Motor neuron (in vitro differentiated cells): ENCODE measurements around the gene MT4. TPM values are rescaled to one million over a fixed set of nuclear protein-coding genes. Genes with fewer than 3 reads are reported as not detected.

ENCODE experiments used
- ATAC-seq, 8 experiments: fragments of 200-7000 bp; cut with Tn5 transposase; replicated peaks in 6 of 8; 2 replicates each; pipeline ENCODE4 v1.8.0; 2021; ENCODE audit warnings: mild to moderate bottlenecking in 8 of 8, moderate library complexity in 8 of 8
- H3K27ac ChIP-seq, 2 donors: fragments of 250-450 bp; sonication (Bioruptor Pico); 2 replicates each; pipeline ENCODE4 v1.9.0; 2021; ENCODE audit warnings: antibody characterized with exemption in 2 of 2, mild to moderate bottlenecking in 2 of 2, moderate library complexity in 1 of 2
- H3K4me1 ChIP-seq, 2 donors: fragments of 250-450 bp; sonication (Bioruptor Pico); replicated peaks in 1 of 2; 2 replicates each; pipeline ENCODE4 v1.6.1; 2021; ENCODE audit warnings: antibody characterized with exemption in 2 of 2, mild to moderate bottlenecking in 2 of 2, moderate library complexity in 1 of 2
- H3K4me3 ChIP-seq, 5 donors: fragments of 250-450 bp; sonication (Bioruptor Pico); 2 replicates each; pipeline ENCODE4 v1.9.0; 2021; ENCODE audit warnings: antibody characterized with exemption in 5 of 5, mild to moderate bottlenecking in 5 of 5, moderate library complexity in 4 of 5
- WGBS, 10 experiments: fragments of 450-650 bp; shearing (Covaris generic); methylation state at CpG; one replicate each; pipeline ENCODE4 v1.0.0; 2022; 5-methylcytosine and 5-hydroxymethylcytosine counted together
- in situ Hi-C, 9 experiments: fragments of 400-800 bp; cut with MboI; loops; one replicate each; pipeline ENCODE4 v1.15.0; 2021; ENCODE audit warnings: low sequenced_read_pairs in 9 of 9, low pct_unique_long_range_greater_than_20kb in 2 of 9; ENCODE audit not compliant: unreplicated experiment in 9 of 9
- total RNA-seq, 8 experiments: library from RNA; unstranded; fragments of 300-600 nt; gene quantifications; 2 replicates each; pipeline versions ENCODE4 v1.2.3 to v1.2.4, GENCODE V29; 2022

The MT4 gene
- total RNA-seq, 8 experiments from 2014 or later = not detected

DNA sequence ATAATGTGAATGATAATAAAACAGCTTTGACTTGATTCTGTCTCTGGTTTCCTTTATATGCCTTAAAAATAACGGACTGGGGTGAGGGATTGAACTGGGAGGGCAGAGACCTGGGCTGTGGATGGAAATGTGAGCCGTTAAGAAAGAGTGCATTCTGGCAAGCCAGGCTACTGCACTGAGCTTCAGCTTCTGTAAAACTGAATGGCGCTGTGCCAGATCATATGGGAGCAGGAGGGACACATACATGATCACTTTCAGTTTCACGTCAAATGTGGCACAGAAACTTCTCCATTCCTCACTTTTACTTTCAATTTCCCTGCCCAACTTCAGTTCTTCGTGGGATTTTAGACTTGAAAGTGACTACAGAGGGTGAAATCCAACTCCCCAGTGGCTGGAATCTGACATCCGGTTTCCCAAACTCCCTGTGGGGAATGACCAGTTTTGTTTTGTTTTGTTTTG, 44.6 kb downstream of the MT4 start:
- Histone ChIP-seq H3K27ac (no peak overlapping the region), H3K4me3 (peak overlapping the region in 4 of 5 donors; percentile 20 to 37 (median 31)), H3K4me1 (peaks cover 11 to 16% of the 10 kb centered on the region in 2 donors)
- in situ Hi-C loops = no loop called here
- ATAC-seq = peak in 4 of 8 experiments; percentile 1 to 14 (median 6)
- WGBS, 10 experiments = 0 to 27% (median 0%) methylated on average over 1 to 5 of the region's 6 CpGs; no CpG with 5 or more reads in 1 of the 10 experiments

DNA sequence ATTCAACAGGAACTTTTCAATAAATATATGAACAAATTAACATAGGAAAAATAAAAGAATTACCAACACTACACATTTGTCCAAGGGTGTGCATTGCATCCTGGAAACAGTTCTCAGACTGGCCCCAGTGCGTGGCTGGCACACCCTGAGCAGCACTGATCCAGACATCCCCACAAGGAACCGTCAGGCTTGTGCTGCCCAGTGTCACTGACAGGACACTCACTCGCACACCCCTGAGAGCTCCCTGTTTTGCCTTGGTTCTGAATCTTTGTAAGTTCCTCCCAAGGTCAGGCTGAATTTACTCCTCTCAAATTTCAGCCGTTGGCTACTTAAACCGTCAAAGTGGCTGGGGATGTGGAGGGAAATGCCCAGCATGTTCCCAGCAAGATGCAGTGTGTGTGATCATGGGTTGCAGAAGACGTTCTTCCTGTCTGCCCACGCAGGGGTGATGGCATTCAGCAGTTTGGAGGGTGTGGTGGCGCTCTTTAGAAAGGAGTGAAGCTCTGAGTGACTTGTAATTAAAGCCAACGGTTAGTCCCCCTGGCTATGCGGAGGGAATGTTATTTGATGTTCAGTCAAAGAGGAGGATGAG, 45.2 kb downstream of the MT4 start:
- in situ Hi-C loops = no loop called here
- peak in 3 of 8 experiments; percentile 2 to 11 (median 6) for ATAC-seq

DNA sequence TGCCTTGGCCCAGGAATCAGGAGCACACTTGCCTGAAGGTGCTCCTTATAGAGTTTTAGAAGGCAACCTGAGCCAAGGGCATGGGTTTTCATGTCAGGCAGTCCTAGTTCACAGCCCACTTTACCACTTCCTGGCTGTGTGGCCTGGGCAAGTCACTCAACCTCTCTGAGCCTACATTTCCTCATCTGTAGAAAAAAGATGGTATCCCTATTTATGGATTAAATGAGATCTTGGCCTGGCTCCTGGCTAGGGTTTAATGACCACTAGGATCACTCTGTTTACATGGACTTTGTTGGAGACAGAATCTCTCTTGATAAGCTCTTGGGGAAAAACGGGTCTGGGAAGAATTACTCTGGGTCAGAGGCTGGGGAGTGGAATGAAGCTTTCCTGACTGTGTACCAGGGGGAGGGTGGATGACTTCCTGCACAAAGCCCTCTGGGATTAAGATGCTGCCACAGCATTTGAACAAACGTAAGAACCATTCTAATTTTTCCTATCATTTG, 45.8 kb downstream of the MT4 start:
- Histone ChIP-seq H3K4me1 (peaks cover 11 to 16% of the 10 kb centered on the region in 2 donors), H3K27ac (no peak overlapping the region), H3K4me3 (no peak overlapping the region)
- in situ Hi-C loops = no loop called here
- no peak for ATAC-seq
- WGBS, 10 experiments = 0 to 100% (median 79%) methylated on average over 1 to 2 of the region's 2 CpGs; no CpG with 5 or more reads in 4 of the 10 experiments

More for the DNA sequence above, 45.2 kb downstream of the MT4 start:
- Histone ChIP-seq H3K4me3 (no peak overlapping the region), H3K4me1 (peaks cover 11 to 16% of the 10 kb centered on the region in 2 donors), H3K27ac (no peak overlapping the region)
- 0 to 67% (median 32%) methylated on average over 1 to 7 of the region's 10 CpGs; no CpG with 5 or more reads in 1 of the 10 experiments for WGBS, 10 experiments

DNA sequence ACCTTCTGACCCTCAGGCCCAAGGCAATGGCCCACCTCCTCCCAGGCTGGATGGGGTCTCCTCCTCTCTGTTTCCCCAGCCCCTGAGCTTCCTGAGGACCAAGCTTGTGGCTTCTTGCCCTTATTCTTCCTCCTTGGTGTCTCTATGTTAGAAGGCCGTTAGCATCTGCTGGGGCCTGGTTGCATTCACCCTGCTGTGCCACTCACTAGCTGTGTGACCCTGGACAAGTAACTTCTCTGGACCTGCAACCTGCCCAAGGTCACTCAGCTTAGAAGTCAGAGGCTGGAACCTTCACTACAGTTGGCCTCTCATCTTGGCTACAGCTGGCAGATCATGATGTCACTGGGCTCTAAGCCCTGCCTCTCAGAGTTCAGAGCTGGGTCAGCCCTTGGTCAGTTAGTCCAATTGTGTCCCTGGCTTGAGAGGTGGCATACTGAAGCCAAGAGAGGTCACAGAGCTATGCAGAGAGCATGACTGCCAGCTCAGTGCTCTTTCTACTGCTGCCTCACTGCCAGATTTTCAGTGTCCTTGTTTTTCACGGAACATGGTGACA, 46.5 kb downstream of the MT4 start:
- no peak overlapping the region for H3K27ac ChIP-seq
- WGBS, 10 experiments = 22 to 100% (median 60%) methylated on average over 1 to 2 of the region's 2 CpGs; no CpG with 5 or more reads in 3 of the 10 experiments
- ATAC-seq = no peak
- in situ Hi-C loops = no loop called here
- no peak overlapping the region for H3K4me3 ChIP-seq
- H3K4me1 ChIP-seq = peaks cover 11 to 16% of the 10 kb centered on the region in 2 donors

DNA sequence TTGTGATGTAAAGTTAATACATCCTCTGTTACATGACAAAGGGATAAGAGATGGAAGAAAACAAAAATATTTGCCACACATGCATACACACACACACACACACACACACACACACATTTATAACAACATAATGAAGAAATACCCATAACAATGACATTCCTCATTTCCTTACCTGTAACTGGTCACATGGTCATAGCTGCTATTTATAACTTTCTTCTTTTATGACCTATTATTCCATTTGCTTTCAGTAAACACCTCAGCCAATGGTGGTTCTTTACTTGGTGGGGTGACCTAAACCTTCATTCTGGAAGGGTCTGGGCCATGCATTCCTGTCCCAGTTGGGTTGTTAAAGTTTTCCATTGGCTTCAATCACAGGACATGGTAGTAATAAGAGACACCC, 48.8 kb downstream of the MT4 start:
- Histone ChIP-seq H3K4me3 (no peak overlapping the region), H3K4me1 (peaks cover 10 to 14% of the 10 kb centered on the region in 2 donors), H3K27ac (no peak overlapping the region)
- in situ Hi-C loops = no loop called here
- ATAC-seq = no peak

DNA sequence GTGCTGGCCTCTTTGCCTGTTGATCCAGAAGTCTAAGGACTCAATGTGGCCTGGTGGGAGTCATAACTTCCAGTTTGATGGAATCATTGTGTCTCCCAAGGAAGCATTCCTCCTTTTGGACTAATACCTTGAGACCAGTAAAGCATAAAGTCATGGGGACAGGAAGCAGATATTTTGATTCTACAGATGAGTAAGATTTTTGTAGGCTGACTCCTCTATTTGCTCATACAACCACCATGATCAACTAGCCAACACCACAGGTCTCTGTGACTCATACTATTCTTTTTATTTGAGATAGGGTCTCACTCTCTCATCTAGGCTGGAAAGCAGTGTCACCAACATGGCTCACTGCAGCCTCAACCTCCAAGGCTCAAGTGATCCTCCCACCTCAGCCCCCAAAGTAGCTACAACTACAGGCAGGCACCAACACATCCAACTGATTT, 49.7 kb downstream of the MT4 start:
- no peak for ATAC-seq
- in situ Hi-C loops = no loop called here
- H3K27ac ChIP-seq = no peak overlapping the region
- peaks cover 2 to 6% of the 10 kb centered on the region in 2 donors for H3K4me1 ChIP-seq
- H3K4me3 ChIP-seq = no peak overlapping the region

DNA sequence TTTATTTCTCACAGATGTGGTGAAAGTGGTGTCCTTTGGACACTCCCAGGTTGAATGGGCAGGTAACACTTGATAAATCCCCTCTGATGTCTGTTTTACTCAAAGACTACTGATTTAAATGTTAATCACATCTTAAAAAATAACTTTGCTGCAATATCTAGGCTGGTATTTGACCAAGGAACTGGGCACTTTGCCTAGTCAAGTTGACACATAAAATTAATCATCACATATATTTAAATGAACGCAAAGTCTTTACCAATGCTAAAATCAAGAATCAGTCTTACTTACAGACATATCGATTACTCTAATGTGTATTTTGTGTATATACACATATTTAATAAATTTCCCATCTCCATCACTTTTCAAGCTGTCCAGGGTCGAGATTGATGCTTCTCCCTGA, 50.5 kb downstream of the MT4 start:
- Histone ChIP-seq H3K4me3 (no peak overlapping the region), H3K4me1 (no peaks in the 10 kb centered on the region), H3K27ac (no peak overlapping the region)
- in situ Hi-C loops = no loop called here
- WGBS, 10 experiments = 33 to 100% (median 66%) methylated on average over 1 to 3 of the region's 3 CpGs
- ATAC-seq = no peak

DNA sequence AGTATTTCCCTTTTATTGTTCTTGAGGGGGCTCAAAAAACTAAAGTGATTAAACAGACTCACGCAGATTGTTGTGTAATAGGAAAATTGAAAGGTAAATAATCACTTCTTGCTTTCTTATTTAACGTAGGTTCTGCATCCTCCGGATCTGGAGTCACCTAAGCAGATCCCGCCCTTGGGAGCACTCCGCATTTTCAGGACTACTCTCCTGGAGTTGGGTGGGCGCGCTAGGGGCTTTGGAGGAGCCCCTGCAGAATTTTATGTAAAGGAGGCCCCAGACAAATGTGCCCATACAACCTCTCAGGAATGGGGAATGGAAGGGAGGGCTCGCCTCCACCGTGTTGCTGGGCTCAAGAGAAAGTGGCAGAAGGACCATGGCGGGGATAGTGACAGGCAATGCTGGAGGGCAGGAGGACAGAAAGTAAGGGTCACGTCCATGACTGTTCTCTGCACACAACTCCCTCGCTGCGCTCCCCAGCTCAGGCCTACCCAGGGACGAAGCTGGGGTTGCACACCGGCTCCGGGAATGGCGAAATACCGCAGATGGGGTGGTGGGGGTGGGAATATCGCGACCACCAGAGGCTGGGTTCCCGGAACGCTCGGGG, 51.8 kb downstream of the MT4 start:
- Histone ChIP-seq H3K4me3 (no peak overlapping the region), H3K4me1 (no peaks in the 10 kb centered on the region), H3K27ac (no peak overlapping the region)
- ATAC-seq = peak in 1 of 8 experiments; percentile 20
- in situ Hi-C loops = no loop called here
- 20 to 100% (median 49%) methylated on average over 1 to 9 of the region's 23 CpGs for WGBS, 10 experiments

DNA sequence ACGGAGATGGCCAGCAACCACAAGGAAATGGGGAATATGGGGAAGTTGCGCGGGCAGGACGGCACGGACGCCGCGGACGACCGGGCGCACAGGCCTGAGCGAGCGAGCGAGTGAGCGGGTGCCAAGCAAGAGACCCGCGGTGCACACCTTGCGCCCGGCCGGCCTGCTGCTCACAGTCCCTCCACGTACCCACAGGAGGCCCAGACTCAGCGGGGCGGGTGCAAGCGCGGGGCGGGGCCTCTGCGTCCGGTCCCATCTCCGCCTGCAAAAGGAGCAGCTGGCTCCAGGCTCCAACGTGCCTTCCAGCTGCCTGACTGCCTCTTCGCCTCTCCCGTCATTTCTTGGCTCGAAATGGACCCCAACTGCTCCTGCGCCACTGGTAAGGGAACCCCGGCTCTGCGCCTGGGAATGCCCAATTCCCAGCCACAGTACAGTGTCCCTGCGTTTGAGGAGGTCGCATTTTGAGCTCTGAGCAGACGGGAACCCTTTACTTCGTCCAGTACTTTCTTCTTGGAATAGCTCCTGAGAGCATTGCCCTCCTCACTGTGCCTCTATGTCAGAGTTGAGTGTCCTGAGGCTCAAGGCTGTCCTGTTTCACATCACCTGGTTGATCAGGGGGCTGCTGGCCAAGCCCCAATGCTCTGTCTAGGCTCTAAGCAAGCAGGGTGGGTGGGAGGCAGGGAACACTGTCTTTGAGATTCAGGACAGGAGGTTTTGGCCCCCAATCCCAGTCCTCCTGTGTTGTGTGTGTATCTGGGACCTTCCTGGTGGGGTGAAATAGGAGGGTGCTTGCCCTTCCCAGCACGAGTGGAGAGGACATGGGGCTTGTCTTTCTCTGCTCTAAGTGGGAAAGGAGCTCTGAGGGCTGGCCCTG, 52.6 kb downstream of the MT4 start:
- Histone ChIP-seq H3K4me1 (no peaks in the 10 kb centered on the region), H3K4me3 (no peak overlapping the region), H3K27ac (no peak overlapping the region)
- ATAC-seq = peak; percentile 31 to 99 (median 80)
- in situ Hi-C loops = no loop called here
- WGBS, 10 experiments = 0 to 57% (median 10%) methylated on average over 1 to 5 of the region's 41 CpGs; no CpG with 5 or more reads in 5 of the 10 experiments

DNA sequence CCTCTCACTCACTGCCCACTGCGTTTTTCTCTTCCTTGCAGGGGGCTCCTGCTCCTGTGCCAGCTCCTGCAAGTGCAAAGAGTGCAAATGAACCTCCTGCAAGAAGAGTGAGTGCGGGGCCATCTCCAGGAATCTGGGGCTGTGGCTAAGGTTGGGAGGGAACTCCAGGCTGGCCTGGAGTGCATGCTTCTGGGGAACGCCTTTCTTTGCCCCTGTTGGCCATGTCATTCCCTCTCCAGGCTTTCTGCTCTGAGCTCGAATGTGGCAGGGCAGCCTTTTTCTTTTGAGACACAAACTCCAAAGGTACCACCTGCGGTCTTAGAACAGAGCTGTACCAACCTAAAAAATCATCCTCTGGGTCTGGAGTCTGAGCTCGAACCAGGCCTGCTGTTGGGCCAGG, 53.3 kb downstream of the MT4 start:
- in situ Hi-C loops = no loop called here
- Histone ChIP-seq H3K4me3 (no peak overlapping the region), H3K4me1 (no peaks in the 10 kb centered on the region), H3K27ac (no peak overlapping the region)
- no peak for ATAC-seq
- WGBS, 10 experiments = 20 to 81% (median 40%) methylated on average over 1 to 5 of the region's 6 CpGs; no CpG with 5 or more reads in 3 of the 10 experiments
